ENCODE data around the gene ADAMTS14. TPM values are rescaled to one million over a fixed set of nuclear protein-coding genes. Genes with fewer than 3 reads are reported as not detected.

Gene ADAMTS14
- 3.3 and 22.9 TPM in 2 replicates for total RNA-seq

GRCh38 chr10:70672165-70673042 lies at the start of gene ADAMTS14:
Gene ADAMTS14 (plus strand): TSS chr10:70672506. CDS start chr10:70672803, 297 bp downstream.

GRCh38 chr10:70785190-70785589 lies 112.9 kb downstream of the ADAMTS14 start, which contains the start of gene TBATA:
Gene TBATA (minus strand): TSS chr10:70785377. CDS start chr10:70783379, 1,998 bp downstream.

Other genes starting within 250 kb of the ADAMTS14 start
- gene NODAL, start 230.8 kb upstream of the ADAMTS14 start, total RNA-seq = not detected in 2 replicates
- 0.16 and 0.43 TPM in 2 replicates for gene PALD1, start 193.7 kb upstream of the ADAMTS14 start, total RNA-seq
- not detected in 2 replicates for gene PRF1, start 69.8 kb upstream of the ADAMTS14 start, total RNA-seq
- gene TBATA, start 112.9 kb downstream of the ADAMTS14 start, total RNA-seq = not detected in 2 replicates
- 22.2 and 34.3 TPM in 2 replicates for gene SGPL1, start 143.4 kb downstream of the ADAMTS14 start, total RNA-seq
- gene PCBD1, start 216.1 kb downstream of the ADAMTS14 start, total RNA-seq = 21.6 and 38.0 TPM in 2 replicates